ENCODE data around the gene H1-8.

GRCh38 chr3:129577366-129577765, 34.4 kb downstream of the H1-8 start:
- TF ChIP-seq POLR2A (IDR thresholded peaks at IDR 0.05) (no peak), CTCF (IDR thresholded peaks at IDR 0.05) (no peak)
